GM18873 (cell line): Measurements from ENCODE around the gene ASB6.
"Not testable (repeated sequence)": the region's sequence is repeated elsewhere in the genome, so short reads cannot be mapped to it uniquely, and the experiment has no call there.

ENCODE experiments used
- ATAC-seq: cut with Tn5 transposase; IDR thresholded peaks from one replicate; pipeline ENCODE4 v1.9.1; 2021; ENCODE audit warnings: mild to moderate bottlenecking, moderate library complexity, moderate number of reproducible peaks; ENCODE audit not compliant: unreplicated experiment, low FRiP score

Gene ASB6

GRCh38 chr9:129669141-129669718, 27.3 kb upstream of the ASB6 start:
- no peak for ATAC-seq

GRCh38 chr9:129667850-129668249, 25.9 kb upstream of the ASB6 start:
- ATAC-seq = no peak

- no peak for ATAC-seq
These were observed 25.4 kb upstream of the ASB6 start for GRCh38 chr9:129667378-129667777.

GRCh38 chr9:129666575-129666974, 24.6 kb upstream of the ASB6 start:
- no peak for ATAC-seq

GRCh38 chr9:129665814-129666520, 24.0 kb upstream of the ASB6 start:
- ATAC-seq = no peak

GRCh38 chr9:129665389-129665775, 23.4 kb upstream of the ASB6 start, which contains the start of gene PRRX2:
Gene PRRX2, plus strand, starts transcription at chr9:129665647. Its CDS starts 221 bp downstream, at chr9:129665868.
- ATAC-seq = no peak

GRCh38 chr9:129664746-129665388, 22.9 kb upstream of the ASB6 start:
- no peak for ATAC-seq

- not testable (repeated sequence) for ATAC-seq
These were observed 20.3 kb upstream of the ASB6 start for GRCh38 chr9:129662239-129662638.

- ATAC-seq = no peak
These were observed 19.1 kb upstream of the ASB6 start for GRCh38 chr9:129661029-129661428.

GRCh38 chr9:129656795-129657390, 14.9 kb upstream of the ASB6 start:
- no peak for ATAC-seq

GRCh38 chr9:129655696-129656095, 13.7 kb upstream of the ASB6 start:
- ATAC-seq = no peak

- ATAC-seq = no peak
These were observed 13.2 kb upstream of the ASB6 start for GRCh38 chr9:129655154-129655553.

GRCh38 chr9:129654554-129655040, 12.6 kb upstream of the ASB6 start:
- no peak for ATAC-seq

GRCh38 chr9:129653823-129654553, 12.0 kb upstream of the ASB6 start:
- no peak for ATAC-seq

- no peak for ATAC-seq
These were observed 8.8 kb upstream of the ASB6 start for GRCh38 chr9:129650680-129651235.

GRCh38 chr9:129649726-129650679, 8.1 kb upstream of the ASB6 start:
- ATAC-seq = no peak

- no peak for ATAC-seq
These were observed 6.8 kb upstream of the ASB6 start for GRCh38 chr9:129648764-129649115.

- no peak for ATAC-seq
These were observed 6.3 kb upstream of the ASB6 start for GRCh38 chr9:129648092-129648763.

- ATAC-seq = no peak
These were observed 5.7 kb upstream of the ASB6 start for GRCh38 chr9:129647635-129648034.
